ENCODE results near the gene HSD11B1.

HSD11B1 gene

DNA sequence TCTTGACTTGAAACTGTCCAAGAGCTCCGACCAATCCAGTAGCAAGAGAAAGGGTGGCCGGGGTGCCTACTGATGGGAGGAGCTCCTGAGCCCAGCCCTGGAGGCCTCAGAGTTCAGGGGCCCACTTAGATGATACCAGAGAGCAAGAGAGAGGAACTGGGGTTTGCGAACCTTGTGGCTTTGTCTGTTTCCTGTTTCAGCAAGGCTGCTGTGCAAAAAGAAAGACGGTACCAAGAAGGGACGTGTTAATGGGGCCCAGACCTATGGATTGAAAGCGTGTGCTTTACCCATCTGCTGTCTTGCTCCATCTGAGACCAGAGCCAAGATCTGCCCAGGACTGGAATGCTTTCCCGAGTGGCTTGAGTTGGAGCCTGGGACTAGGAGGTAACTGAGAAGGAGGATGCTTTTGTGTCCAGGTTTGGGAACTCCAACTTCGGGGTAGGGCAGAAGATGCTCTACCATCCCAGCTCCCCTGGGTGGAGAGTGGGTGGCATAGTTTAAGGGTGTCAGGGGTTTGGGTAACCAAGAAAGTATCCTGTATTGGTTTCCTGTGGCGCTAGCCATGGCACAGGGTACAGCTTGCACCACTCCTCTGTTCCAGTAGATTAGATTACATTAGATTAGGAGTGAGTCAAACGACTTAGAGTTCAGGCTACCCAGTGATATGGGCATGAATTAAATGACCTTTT is 51.4 kb downstream of the HSD11B1 start, which contains the start of gene TRAF3IP3:
TRAF3IP3 (plus strand) TSS at position 128 of the 689 bp plus-strand sequence. CDS start 3,987 bp downstream, outside the sequence.
- DNase-seq (ENCODE audit: low read depth) = peak; percentile 56

- no peak for DNase-seq (ENCODE audit: low read depth)
These were observed 52.2 kb downstream of the HSD11B1 start for GRCh38 chr1:209756615-209757445.

GRCh38 chr1:209758400-209758799 is 53.8 kb downstream of the HSD11B1 start:
- no peak for DNase-seq (ENCODE audit: low read depth)

- no peak for DNase-seq (ENCODE audit: low read depth)
These were observed 55.2 kb downstream of the HSD11B1 start for GRCh38 chr1:209759829-209760359.

DNA sequence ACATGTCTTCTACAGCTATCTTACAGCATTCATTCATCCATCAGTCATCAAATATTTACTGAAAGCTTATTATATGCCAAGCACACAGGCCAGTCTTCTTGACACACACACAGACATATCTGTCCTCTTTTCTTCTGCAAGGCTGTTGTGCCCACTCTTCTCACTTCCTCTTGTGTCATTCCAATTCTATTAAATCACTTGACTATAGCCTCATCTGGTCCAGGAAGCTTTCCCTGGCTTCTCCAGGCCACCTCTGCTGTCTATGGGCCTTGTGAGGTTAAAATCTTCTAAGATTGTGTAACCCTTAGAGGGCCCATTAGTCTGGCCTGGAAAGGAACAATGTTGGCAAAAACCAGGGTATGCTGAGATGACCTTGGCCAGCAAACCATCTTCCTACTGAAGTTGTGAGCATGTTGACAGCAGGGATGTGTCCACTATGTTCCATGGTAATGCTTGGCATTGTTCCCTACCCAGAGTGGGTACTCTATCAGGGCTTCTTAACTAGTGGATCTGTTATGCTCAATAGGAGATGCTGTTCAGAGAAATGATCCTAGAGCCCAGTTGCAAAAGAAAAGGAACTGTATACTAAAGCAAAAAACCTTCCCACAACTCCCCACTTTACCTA is 56.5 kb downstream of the HSD11B1 start:
- no peak for DNase-seq (ENCODE audit: low read depth)

DNA sequence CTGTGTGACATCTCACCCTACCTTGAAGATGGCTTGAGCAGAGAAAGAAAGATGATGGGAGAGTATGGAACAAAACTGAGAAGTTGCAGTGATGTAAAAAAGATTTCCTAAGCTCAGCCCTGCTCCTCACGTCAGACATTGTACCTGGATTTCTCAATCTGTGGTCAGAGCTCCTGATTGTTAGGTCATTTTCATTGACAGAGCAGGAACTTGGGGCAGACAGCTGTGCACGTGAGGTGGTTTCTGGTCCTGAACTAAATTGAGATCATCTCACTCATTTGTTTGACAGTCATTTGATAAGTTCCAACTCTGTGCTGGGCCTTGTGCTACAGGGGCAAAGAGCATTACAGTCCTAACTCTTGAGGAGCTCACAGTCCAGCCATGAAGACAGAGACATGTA is 61.4 kb downstream of the HSD11B1 start:
- no peak for DNase-seq (ENCODE audit: low read depth)

GRCh38 chr1:209767096-209767495 is 62.5 kb downstream of the HSD11B1 start:
- no peak for DNase-seq (ENCODE audit: low read depth)

DNA sequence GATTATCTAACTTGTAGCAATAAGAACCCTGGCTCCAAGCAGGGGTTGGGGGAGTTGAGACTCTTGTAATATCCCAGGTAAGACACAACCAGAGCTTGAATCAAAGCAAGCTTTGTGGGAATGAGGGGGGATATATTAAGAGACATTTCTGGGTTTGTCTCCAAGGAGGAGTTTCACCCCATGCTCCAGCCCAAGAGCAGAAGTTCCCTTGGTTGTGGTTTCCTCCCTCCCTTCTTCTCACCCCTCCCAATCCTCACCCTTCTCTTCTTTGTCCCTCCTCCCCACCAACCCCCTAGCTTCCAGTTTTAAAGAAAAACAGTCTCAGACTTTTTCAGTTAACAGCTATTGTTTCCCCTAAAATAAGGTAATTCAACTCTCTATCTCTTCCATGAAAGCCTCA is 63.1 kb downstream of the HSD11B1 start:
- no peak for DNase-seq (ENCODE audit: low read depth)

DNA sequence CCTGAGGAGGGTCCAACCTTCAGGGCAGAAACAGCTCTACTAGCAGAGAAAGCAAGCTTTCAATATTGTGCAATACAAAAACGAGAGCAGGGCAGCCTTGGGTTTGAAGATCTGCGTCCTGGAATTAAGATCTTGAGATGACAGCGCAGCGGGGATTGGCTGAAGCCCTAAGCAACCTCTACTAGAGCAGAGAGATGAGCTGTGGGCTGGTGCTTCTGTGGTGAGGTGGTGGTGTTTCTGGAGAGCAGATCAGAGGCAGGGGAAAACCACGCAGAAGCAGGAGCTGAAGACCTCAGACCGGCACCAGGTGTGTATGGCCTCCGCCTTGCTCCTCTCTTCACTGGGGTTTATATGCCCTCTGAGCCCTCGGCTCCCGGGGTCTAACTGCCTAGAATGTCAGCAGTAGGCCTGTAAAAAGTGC is 63.7 kb downstream of the HSD11B1 start:
- peak; percentile 63 for DNase-seq (ENCODE audit: low read depth)

GRCh38 chr1:209769171-209769904 is 64.7 kb downstream of the HSD11B1 start:
- DNase-seq (ENCODE audit: low read depth) = peak; percentile 64

- no peak for DNase-seq (ENCODE audit: low read depth)
These were observed 65.3 kb downstream of the HSD11B1 start for GRCh38 chr1:209769971-209770370.

DNA sequence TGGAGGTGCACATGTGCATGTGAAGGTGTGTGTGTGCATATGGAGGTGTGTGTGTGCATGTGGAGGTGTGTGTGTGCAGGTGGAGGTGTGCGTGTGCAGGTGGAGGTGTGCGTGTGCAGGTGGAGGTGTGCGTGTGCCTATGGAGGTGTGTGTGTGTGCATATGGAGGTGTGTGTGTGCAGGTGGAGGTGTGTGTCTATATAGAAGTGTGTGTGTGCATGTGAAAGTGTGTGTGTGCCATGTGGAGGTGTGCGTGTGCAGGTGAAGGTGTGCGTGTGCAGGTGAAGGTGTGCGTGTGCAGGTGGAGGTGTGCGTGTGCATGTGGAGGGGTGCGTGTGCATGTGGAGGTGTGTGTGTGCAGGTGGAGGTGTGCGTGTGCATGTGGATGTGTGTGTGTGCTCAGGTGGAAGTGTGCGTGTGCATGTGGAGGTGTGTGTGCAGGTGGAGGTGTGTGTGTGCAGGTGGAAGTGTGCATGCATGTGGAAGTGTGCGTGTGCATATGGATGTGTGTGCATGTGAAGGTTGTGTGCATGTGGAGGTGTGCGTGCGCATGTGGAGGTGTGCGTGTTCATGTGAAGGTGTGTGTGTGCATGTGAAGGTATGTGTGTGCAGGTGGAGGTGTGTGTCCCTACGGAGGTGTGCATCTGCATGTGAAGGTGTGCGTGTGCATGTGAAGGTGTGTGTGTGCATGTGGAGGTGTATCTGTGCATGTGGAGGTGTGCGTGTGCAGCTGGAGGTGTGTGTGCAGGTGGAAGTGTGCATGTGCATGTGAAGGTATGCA is 66.2 kb downstream of the HSD11B1 start:
- DNase-seq (ENCODE audit: low read depth) = no peak

- no peak for DNase-seq (ENCODE audit: low read depth)
These were observed 67.5 kb downstream of the HSD11B1 start for GRCh38 chr1:209772126-209772525.

DNA sequence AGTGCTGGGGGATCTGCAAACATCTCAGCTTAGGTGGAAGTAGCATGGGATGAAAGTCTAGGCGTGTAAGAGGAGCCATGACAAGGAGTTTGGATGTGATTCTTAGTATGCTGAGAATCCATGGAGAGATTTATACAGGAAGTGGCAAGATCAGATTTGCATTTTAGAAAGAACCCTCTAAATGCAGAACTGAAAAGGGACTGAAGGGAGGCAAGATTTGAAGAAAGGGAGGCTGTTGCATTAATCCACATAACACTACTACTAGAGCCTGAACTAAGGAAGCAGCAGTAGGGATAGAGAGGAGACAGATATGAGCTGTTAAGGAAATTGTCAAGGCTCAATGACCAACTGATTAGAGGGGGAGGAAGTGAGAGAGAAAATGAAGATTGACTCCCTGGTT is 69.9 kb downstream of the HSD11B1 start:
- no peak for DNase-seq (ENCODE audit: low read depth)

DNA sequence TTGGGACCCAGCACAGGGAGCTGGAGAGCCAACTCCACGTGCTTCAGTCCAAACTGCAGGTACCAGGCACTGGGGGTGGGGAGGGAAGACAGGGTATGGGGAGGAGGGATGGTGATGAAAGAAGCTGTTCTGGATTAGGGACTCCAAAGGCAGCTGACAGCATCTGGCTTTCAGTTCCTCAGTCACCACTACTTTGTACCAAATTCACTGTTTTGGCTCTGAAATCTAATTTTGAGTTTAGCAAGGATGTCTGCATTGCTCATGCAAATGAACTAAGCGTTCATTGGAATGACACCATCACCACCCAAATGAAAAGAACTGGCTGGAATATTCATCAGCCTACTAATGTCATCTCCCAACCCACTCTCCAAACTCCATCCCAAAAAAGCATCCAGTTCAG is 71.0 kb downstream of the HSD11B1 start:
- DNase-seq (ENCODE audit: low read depth) = no peak

DNA sequence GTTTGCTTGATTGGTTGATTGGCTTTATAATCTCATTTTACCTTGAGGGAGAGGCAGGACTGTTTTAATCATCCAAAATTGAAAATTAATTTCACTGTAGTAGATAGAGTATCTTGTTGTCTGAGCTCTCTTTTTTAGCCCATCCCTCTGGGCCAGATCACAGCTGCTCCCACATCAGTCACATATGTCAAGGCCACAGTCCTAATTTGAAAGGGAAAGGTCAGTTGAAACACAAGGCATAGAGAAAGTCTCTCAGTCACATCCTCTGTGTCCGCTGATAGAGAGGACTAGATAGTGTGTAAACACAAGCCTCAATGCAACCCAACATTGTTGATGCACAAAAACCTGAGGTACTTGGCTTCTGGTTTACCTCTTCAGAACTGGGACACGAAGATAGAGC is 72.9 kb downstream of the HSD11B1 start:
- no peak for DNase-seq (ENCODE audit: low read depth)

DNA sequence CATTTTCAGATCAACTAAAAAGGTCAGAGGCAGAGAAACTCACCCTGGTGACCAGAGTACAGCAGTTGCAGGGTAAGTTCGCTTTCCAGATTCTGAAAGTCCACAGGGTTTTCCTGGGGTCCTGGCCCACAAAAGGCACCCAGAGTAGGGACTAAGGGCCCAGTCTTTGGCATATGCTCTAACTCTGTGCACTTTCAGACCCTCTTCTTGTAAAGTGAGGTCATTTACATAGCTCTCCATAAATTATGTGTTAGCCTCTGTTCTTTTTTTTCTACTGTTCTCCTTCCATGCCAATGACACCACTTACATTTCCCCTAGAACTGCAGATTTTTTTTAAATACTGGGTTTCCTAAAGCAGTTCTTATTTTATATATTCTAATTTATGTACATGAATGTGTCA is 73.5 kb downstream of the HSD11B1 start:
- DNase-seq (ENCODE audit: low read depth) = no peak

GRCh38 chr1:209780268-209780667 is 75.6 kb downstream of the HSD11B1 start:
- no peak for DNase-seq (ENCODE audit: low read depth)

- no peak for DNase-seq (ENCODE audit: low read depth)
These were observed 78.7 kb downstream of the HSD11B1 start for GRCh38 chr1:209783386-209783785.

All from stimulated activated CD8-positive, alpha-beta memory T cell treated with anti-CD3 and anti-CD28 coated beads, Interleukin-4, amount 100 ng/mL, for 24 hours (primary cell).